ENCODE results near the gene HTR6.

HTR6 gene

GRCh38 chr1:19689856-19690255 lies 25.2 kb downstream of the HTR6 start:
- no peak for DNase-seq

- DNase-seq, result no peak
Observed at GRCh38 chr1:19690342-19690741, 25.7 kb downstream of the HTR6 start.

GRCh38 chr1:19694298-19694697 lies 29.6 kb downstream of the HTR6 start:
- no peak for DNase-seq

GRCh38 chr1:19695772-19696171 lies 31.1 kb downstream of the HTR6 start:
- DNase-seq, result no peak

GRCh38 chr1:19696820-19697219 lies 32.1 kb downstream of the HTR6 start:
- DNase-seq, result no peak

GRCh38 chr1:19698181-19698580 lies 33.5 kb downstream of the HTR6 start:
- DNase-seq, result no peak

- DNase-seq, result no peak
Observed at GRCh38 chr1:19700079-19700777, 35.6 kb downstream of the HTR6 start.

GRCh38 chr1:19703280-19703679 lies 38.6 kb downstream of the HTR6 start:
- DNase-seq, result no peak

- peak; percentile 63 for DNase-seq
Observed at GRCh38 chr1:19704247-19705113, 39.8 kb downstream of the HTR6 start.

- no peak for DNase-seq
Observed at GRCh38 chr1:19705464-19705863, 40.8 kb downstream of the HTR6 start.

GRCh38 chr1:19706136-19706535 lies 41.5 kb downstream of the HTR6 start:
- DNase-seq, result no peak

GRCh38 chr1:19708567-19709110 lies 44.0 kb downstream of the HTR6 start:
- no peak for DNase-seq

- DNase-seq, result no peak
Observed at GRCh38 chr1:19709260-19709793, 44.7 kb downstream of the HTR6 start.

GRCh38 chr1:19710825-19711611 lies 46.3 kb downstream of the HTR6 start:
- no peak for DNase-seq

GRCh38 chr1:19712928-19713327 lies 48.3 kb downstream of the HTR6 start:
- DNase-seq, result no peak

- DNase-seq, result peak; percentile 96
Observed at GRCh38 chr1:19715334-19716203, 50.9 kb downstream of the HTR6 start.

GRCh38 chr1:19717467-19717866 lies 52.8 kb downstream of the HTR6 start:
- DNase-seq, result no peak

- DNase-seq, result no peak
Observed at GRCh38 chr1:19720174-19720573, 55.5 kb downstream of the HTR6 start.

GRCh38 chr1:19720973-19721372 lies 56.3 kb downstream of the HTR6 start:
- DNase-seq, result no peak

- DNase-seq, result no peak
Observed at GRCh38 chr1:19723874-19724273, 59.2 kb downstream of the HTR6 start.

- DNase-seq, result no peak
Observed at GRCh38 chr1:19725606-19726005, 60.9 kb downstream of the HTR6 start.
